Tibial nerve (tissue), 4 donors: ENCODE data around the gene RIPOR1. TPM values are rescaled to one million over a fixed set of nuclear protein-coding genes. Genes with fewer than 3 reads are reported as not detected.
"Not testable (repeated sequence)": the region's sequence is repeated elsewhere in the genome, so short reads cannot be mapped to it uniquely, and the experiment has no call there.

Experiments used
- DNase-seq, 2 donors: peaks; one replicate each; pipeline ENCODE4 v3.0.0-alpha.2; 2019; ENCODE audit warnings: low spot score in 2 of 2
- H3K27ac ChIP-seq, 4 donors: fragments of 200-600 bp; sonication (generic) in 3 of 4; one replicate each; pipeline ENCODE4 v1.5.1; 2017 to 2019; ENCODE audit warnings: mild to moderate bottlenecking in 1 of 4
- H3K27me3 ChIP-seq, 2 donors: fragments of 200-600 bp; sonication (generic) in 1 of 2; one replicate each; pipeline versions ENCODE4 v1.5.1 to v1.6.0; 2017 to 2019
- H3K36me3 ChIP-seq, 3 donors: fragments of 200-600 bp; sonication (generic); one replicate each; pipeline ENCODE4 v1.5.1; 2018 to 2019
- H3K4me1 ChIP-seq, 4 donors: fragments of 200-600 bp; sonication (generic) in 3 of 4; one replicate each; pipeline ENCODE4 v1.5.1; 2017 to 2019
- H3K4me3 ChIP-seq, 4 donors: fragments of 200-600 bp; sonication (generic) in 3 of 4; one replicate each; pipeline ENCODE4 v1.5.1; 2017 to 2019; ENCODE audit warnings: mild to moderate bottlenecking in 1 of 4, moderate library complexity in 1 of 4
- H3K9me3 ChIP-seq, 4 donors: fragments of 200-600 bp; sonication (generic) in 3 of 4; one replicate each; pipeline ENCODE4 v1.5.1; 2017 to 2019
- CTCF ChIP-seq, 5 experiments: fragments of 200-600 bp in 3 of 5; fragments of 450-650 bp in 2 of 5; sonication (generic) in 3 of 5; IDR thresholded peaks; one replicate each; pipeline ENCODE4 v1.5.1; 2016 to 2019; ENCODE audit warnings: antibody characterized with exemption in 5 of 5, mild to moderate bottlenecking in 3 of 5, moderate library complexity in 2 of 5
- EP300 ChIP-seq, 2 donors: sonication (generic); formaldehyde crosslinking; IDR thresholded peaks; one replicate each; pipeline ENCODE4 v1.6.1; 2017; ENCODE audit warnings: antibody characterized with exemption in 2 of 2, mild to moderate bottlenecking in 1 of 2
- POLR2A ChIP-seq, 2 donors: fragments of 450-650 bp; IDR thresholded peaks; one replicate each; pipeline ENCODE4 v1.6.1; 2017; ENCODE audit warnings: antibody characterized with exemption in 2 of 2, mild to moderate bottlenecking in 2 of 2, moderate library complexity in 2 of 2
- WGBS, 2 donors: methylation state at CpG; one replicate each; pipeline ENCODE4 v1.1.5; 2018; 5-methylcytosine and 5-hydroxymethylcytosine counted together
- total RNA-seq, 4 donors: library from RNA; depleted of rRNA; stranded (reverse); fragments of >200 nt; gene quantifications; one replicate each; pipeline ENCODE4 v1.1.0, GENCODE V29; 2016

RIPOR1 gene
- total RNA-seq, 4 donors from 2014 or later, result 50.6 to 112 (median 85.1) TPM

- WGBS, 2 donors, result 2 to 7% methylated on average over 10 to 15 of the region's 16 CpGs
- H3K27ac ChIP-seq, result peak overlapping the region; percentile 91 to 94 (median 92)
Observed at GRCh38 chr16:67529582-67530012, 968 bp downstream of the RIPOR1 start.

GRCh38 chr16:67530013-67530939, 1.6 kb downstream of the RIPOR1 start:
- DNase-seq, result peak; percentile 44 to 58
- WGBS, 2 donors, result 3 to 4% methylated on average over 19 to 31 of the region's 48 CpGs

More at GRCh38 chr16:67529582-67530012, 968 bp downstream of the RIPOR1 start:
- Histone ChIP-seq H3K36me3 (no peaks in the 10 kb centered on the region), H3K4me1 (peaks cover 0 to 49% (median 21%) of the 10 kb centered on the region in 4 donors), H3K9me3 (no peaks in the 10 kb centered on the region), H3K4me3 (peak overlapping the region; percentile 78 to 100 (median 88)), H3K27me3 (no peaks in the 10 kb centered on the region)
- TF ChIP-seq POLR2A (IDR thresholded peaks at IDR 0.05), result no peak
- TF ChIP-seq CTCF (IDR thresholded peaks at IDR 0.05), result no peak
- TF ChIP-seq EP300 (IDR thresholded peaks at IDR 0.05), result no peak
- no peak for DNase-seq

GRCh38 chr16:67531247-67531646, 2.6 kb downstream of the RIPOR1 start:
- peak overlapping the region in 3 of 4 donors; percentile 91 to 94 (median 94) for H3K27ac ChIP-seq
- WGBS, 2 donors, result 69 to 84% methylated on average over 4 of the region's 4 CpGs
- peak overlapping the region in 1 of 4 donors; percentile 85 for H3K4me3 ChIP-seq
- peaks cover 0 to 62% (median 21%) of the 10 kb centered on the region in 4 donors for H3K4me1 ChIP-seq
- H3K27me3 ChIP-seq, result no peaks in the 10 kb centered on the region
- TF ChIP-seq CTCF (IDR thresholded peaks at IDR 0.05), result no peak
- TF ChIP-seq EP300 (IDR thresholded peaks at IDR 0.05), result no peak
- TF ChIP-seq POLR2A (IDR thresholded peaks at IDR 0.05), result no peak
- H3K9me3 ChIP-seq, result no peaks in the 10 kb centered on the region
- no peaks in the 10 kb centered on the region for H3K36me3 ChIP-seq
- DNase-seq, result no peak

More at GRCh38 chr16:67530013-67530939, 1.6 kb downstream of the RIPOR1 start:
- H3K4me3 ChIP-seq, result peak overlapping the region; percentile 78 to 100 (median 88)
- TF ChIP-seq EP300 (IDR thresholded peaks at IDR 0.05) (peak in 1 of 2 donors; percentile 87), CTCF (IDR thresholded peaks at IDR 0.05) (no peak), POLR2A (IDR thresholded peaks at IDR 0.05) (peak; percentile 73 to 81)
- H3K4me1 ChIP-seq, result peaks cover 0 to 55% (median 21%) of the 10 kb centered on the region in 4 donors
- H3K27me3 ChIP-seq, result no peaks in the 10 kb centered on the region
- H3K36me3 ChIP-seq, result no peaks in the 10 kb centered on the region
- H3K9me3 ChIP-seq, result no peaks in the 10 kb centered on the region
- H3K27ac ChIP-seq, result peak overlapping the region; percentile 91 to 94 (median 92)

GRCh38 chr16:67533024-67533560, 4.5 kb downstream of the RIPOR1 start:
- 70 to 74% methylated on average over 9 of the region's 9 CpGs for WGBS, 2 donors
- Histone ChIP-seq H3K4me1 (peaks cover 0 to 77% (median 29%) of the 10 kb centered on the region in 4 donors), H3K9me3 (no peaks in the 10 kb centered on the region), H3K4me3 (no peak overlapping the region), H3K27me3 (no peaks in the 10 kb centered on the region), H3K36me3 (no peaks in the 10 kb centered on the region), H3K27ac (peak overlapping the region in 2 of 4 donors; percentile 2 to 11)
- TF ChIP-seq POLR2A (IDR thresholded peaks at IDR 0.05) (no peak), CTCF (IDR thresholded peaks at IDR 0.05) (no peak), EP300 (IDR thresholded peaks at IDR 0.05) (no peak)
- DNase-seq, result no peak

- peaks cover 0 to 82% (median 33%) of the 10 kb centered on the region in 4 donors for H3K4me1 ChIP-seq
- H3K9me3 ChIP-seq, H3K36me3 ChIP-seq, H3K4me3 ChIP-seq, DNase-seq, H3K27me3 ChIP-seq, H3K27ac ChIP-seq: not testable (repeated sequence)
- WGBS, 2 donors, result 89 to 91% methylated on average over 6 of the region's 6 CpGs
Observed at GRCh38 chr16:67533987-67534386, 5.4 kb downstream of the RIPOR1 start.
